SK-N-SH treated with all-trans-retinoic acid at 6 μM for 48 hours (cell line): ENCODE measurements around the gene VPS26A.

Experiments
- ARNTL ChIP-seq: fragments of 450-650 bp; formaldehyde crosslinking; IDR thresholded peaks from 2 replicates; pipeline ENCODE4 v1.5.0; 2020; ENCODE audit warnings: low read depth, mild to moderate bottlenecking, moderate library complexity, borderline replicate concordance
- CSDC2 ChIP-seq: fragments of 250-450 bp; sonication (Bioruptor Pico); IDR thresholded peaks from 2 replicates; pipeline ENCODE4 v1.5.0; 2020; ENCODE audit warnings: mild to moderate bottlenecking, moderate library complexity
- ESRRG ChIP-seq: fragments of 250-450 bp; sonication (Bioruptor Pico); IDR thresholded peaks from 2 replicates; pipeline ENCODE4 v1.6.1; 2021; ENCODE audit warnings: mild to moderate bottlenecking
- GLIS3 ChIP-seq: fragments of 250-450 bp; sonication (Bioruptor Pico); IDR thresholded peaks from 2 replicates; pipeline ENCODE4 v1.5.0; 2020; ENCODE audit warnings: mild to moderate bottlenecking, moderate library complexity
- ISL1 ChIP-seq: fragments of 250-450 bp; sonication (Bioruptor Pico); IDR thresholded peaks from 2 replicates; pipeline ENCODE4 v2.1.2; 2022; ENCODE audit warnings: mild to moderate bottlenecking, moderate library complexity
- PATZ1 ChIP-seq: fragments of 250-450 bp; sonication (Bioruptor Pico); IDR thresholded peaks from 2 replicates; pipeline ENCODE4 v1.8.0; 2020; ENCODE audit warnings: mild to moderate bottlenecking, moderate library complexity, borderline replicate concordance
- SNAI2 ChIP-seq: fragments of 250-450 bp; sonication (Bioruptor Pico); IDR thresholded peaks from 2 replicates; pipeline ENCODE4 v1.5.0; 2020; ENCODE audit warnings: mild to moderate bottlenecking, moderate library complexity
- TCF4 ChIP-seq: fragments of 250-450 bp; sonication (Bioruptor Pico); IDR thresholded peaks from 2 replicates; pipeline ENCODE4 v1.8.0; 2021; ENCODE audit warnings: mild to moderate bottlenecking, moderate library complexity, borderline replicate concordance
- ZC3H10 ChIP-seq: fragments of 250-450 bp; sonication (Bioruptor Pico); IDR thresholded peaks from 2 replicates; pipeline ENCODE4 v1.5.1; 2021; ENCODE audit warnings: mild to moderate bottlenecking, moderate library complexity
- ZFP3 ChIP-seq: fragments of 250-450 bp; sonication (Bioruptor Pico); IDR thresholded peaks from 2 replicates; pipeline ENCODE4 v1.5.0; 2020; ENCODE audit warnings: mild to moderate bottlenecking, moderate library complexity
- ZNF565 ChIP-seq: fragments of 450-650 bp; formaldehyde crosslinking; conservative IDR thresholded peaks from 2 replicates; pipeline ENCODE4 v1.5.0; 2020; ENCODE audit warnings: low read depth, mild to moderate bottlenecking, moderate library complexity
- ZNF70 ChIP-seq: fragments of 450-650 bp; formaldehyde crosslinking; IDR thresholded peaks from 2 replicates; pipeline ENCODE4 v1.5.0; 2020; ENCODE audit warnings: mild to moderate bottlenecking, moderate library complexity
- ZNF8 ChIP-seq: fragments of 450-650 bp; formaldehyde crosslinking; IDR thresholded peaks from 2 replicates; pipeline ENCODE4 v1.5.0; 2020; ENCODE audit warnings: mild to moderate bottlenecking, moderate library complexity
- TF ChIP-seq, protein P1 (sequence below): fragments of 250-450 bp; sonication (Bioruptor Pico); IDR thresholded peaks from 2 replicates; pipeline ENCODE4 v1.5.1; 2020; ENCODE audit warnings: low read depth, mild to moderate bottlenecking, moderate library complexity

DNA sequence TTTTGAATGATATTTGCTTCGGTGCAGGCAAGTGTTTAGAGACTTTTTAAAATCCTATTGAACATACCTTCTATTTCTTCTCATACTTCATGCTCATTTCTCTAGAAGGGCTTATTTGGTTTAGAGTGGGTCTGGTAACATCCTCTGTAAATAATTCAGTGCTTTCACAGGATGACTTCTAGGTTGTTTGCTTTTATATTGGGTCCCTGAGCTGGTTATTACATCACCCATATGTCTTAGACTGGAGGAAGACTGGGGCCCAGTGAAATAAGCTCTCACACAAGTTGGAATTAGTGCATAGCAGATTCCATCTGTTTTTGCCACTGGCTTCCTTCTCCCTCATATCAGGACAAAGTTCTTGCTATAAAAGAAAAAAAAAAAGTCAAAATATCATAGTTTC is 62.5 kb downstream of the VPS26A start:
- no peak for TF ChIP-seq PATZ1 (CRISPR knock-in tag)
- no peak for TF ChIP-seq CSDC2 (CRISPR knock-in tag)
- no peak for TF ChIP-seq ZC3H10 (CRISPR knock-in tag)
- no peak for TF ChIP-seq ARNTL (CRISPR knock-in tag)
- TF ChIP-seq SNAI2 (CRISPR knock-in tag), result no peak
- no peak for TF ChIP-seq ISL1 (CRISPR knock-in tag)
- TF ChIP-seq TCF4 (CRISPR knock-in tag), result no peak
- TF ChIP-seq, protein P1, sequence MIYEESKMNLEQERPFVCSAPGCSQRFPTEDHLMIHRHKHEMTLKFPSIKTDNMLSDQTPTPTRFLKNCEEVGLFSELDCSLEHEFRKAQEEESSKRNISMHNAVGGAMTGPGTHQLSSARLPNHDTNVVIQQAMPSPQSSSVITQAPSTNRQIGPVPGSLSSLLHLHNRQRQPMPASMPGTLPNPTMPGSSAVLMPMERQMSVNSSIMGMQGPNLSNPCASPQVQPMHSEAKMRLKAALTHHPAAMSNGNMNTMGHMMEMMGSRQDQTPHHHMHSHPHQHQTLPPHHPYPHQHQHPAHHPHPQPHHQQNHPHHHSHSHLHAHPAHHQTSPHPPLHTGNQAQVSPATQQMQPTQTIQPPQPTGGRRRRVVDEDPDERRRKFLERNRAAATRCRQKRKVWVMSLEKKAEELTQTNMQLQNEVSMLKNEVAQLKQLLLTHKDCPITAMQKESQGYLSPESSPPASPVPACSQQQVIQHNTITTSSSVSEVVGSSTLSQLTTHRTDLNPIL, result no peak
- TF ChIP-seq ZFP3 (CRISPR knock-in tag), result no peak
- TF ChIP-seq ZNF565 (CRISPR knock-in tag), result no peak
- TF ChIP-seq ZNF8 (CRISPR knock-in tag), result no peak
- no peak for TF ChIP-seq ZNF70 (CRISPR knock-in tag)
- TF ChIP-seq ESRRG (CRISPR knock-in tag), result no peak
- no peak for TF ChIP-seq GLIS3 (CRISPR knock-in tag)
